OCI-LY1 (cell line): Measurements from ENCODE around the gene TTC33.
A peak's percentile ranks its signal among the peaks of the same experiment; 100 is the strongest.

Source experiments
- H2AFZ ChIP-seq: fragments of 200-600 bp; sonication (generic), shearing (Covaris generic); 2 replicates; pipeline ENCODE4 v1.6.0; 2014; ENCODE audit warnings: antibody characterized with exemption, mild to moderate bottlenecking, low read length
- H3F3A ChIP-seq: fragments of 200-600 bp; sonication (generic), shearing (Covaris generic); 2 replicates; pipeline ENCODE4 v1.6.0; 2014; ENCODE audit warnings: mild to moderate bottlenecking, antibody characterized with exemption, low read length, moderate library complexity; ENCODE audit not compliant: insufficient read depth
- H3K27ac ChIP-seq: fragments of 200-600 bp; sonication (generic); 2 replicates; pipeline ENCODE4 v1.5.1; 2014; ENCODE audit warnings: low read length, mixed run types, mild to moderate bottlenecking, low read depth; ENCODE audit not compliant: poor library complexity, severe bottlenecking
- H3K27me3 ChIP-seq: fragments of 200-600 bp; sonication (generic); 2 replicates; pipeline ENCODE4 v1.6.0; 2014; ENCODE audit warnings: antibody characterized with exemption, mild to moderate bottlenecking, low read length, moderate library complexity; ENCODE audit not compliant: insufficient read depth
- H3K36me3 ChIP-seq: fragments of 200-600 bp; sonication (generic); 2 replicates; pipeline ENCODE4 v1.6.1; 2014; ENCODE audit warnings: mild to moderate bottlenecking, antibody characterized with exemption, low read length, moderate library complexity, mixed read lengths; ENCODE audit not compliant: insufficient read depth
- H3K4me1 ChIP-seq: fragments of 200-600 bp; sonication (generic); 2 replicates; pipeline ENCODE4 v1.5.1; 2014; ENCODE audit warnings: mild to moderate bottlenecking, low read length, moderate library complexity; ENCODE audit not compliant: insufficient read depth, severe bottlenecking
- H3K4me2 ChIP-seq: fragments of 200-600 bp; sonication (generic), shearing (Covaris generic); 2 replicates; pipeline ENCODE4 v1.6.1; 2014; ENCODE audit warnings: low read length
- H3K4me3 ChIP-seq: fragments of 200-600 bp; sonication (generic); 2 replicates; pipeline ENCODE4 v1.5.1; 2014; ENCODE audit warnings: low read length, low read depth, mild to moderate bottlenecking, mixed read lengths; ENCODE audit not compliant: poor library complexity, severe bottlenecking
- H3K79me2 ChIP-seq: fragments of 200-600 bp; shearing (Covaris generic); 2 replicates; pipeline ENCODE4 v1.6.1; 2016; ENCODE audit warnings: mixed run types, low read length, mixed read lengths; ENCODE audit not compliant: insufficient read depth
- H3K9ac ChIP-seq: fragments of 200-600 bp; sonication (generic), shearing (Covaris generic); 2 replicates; pipeline ENCODE4 v1.6.1; 2014; ENCODE audit warnings: mild to moderate bottlenecking, low read length, mixed read lengths
- H3K9me2 ChIP-seq: fragments of 200-600 bp; sonication (generic), shearing (Covaris generic); 2 replicates; pipeline ENCODE4 v1.6.1; 2014; ENCODE audit warnings: low read depth, mild to moderate bottlenecking, low read length, mixed read lengths
- H3K9me3 ChIP-seq: fragments of 200-600 bp; shearing (Covaris generic); 2 replicates; pipeline ENCODE4 v1.6.1; 2014; ENCODE audit warnings: low read length, mixed read lengths
- H4K20me1 ChIP-seq: fragments of 200-600 bp; sonication (generic), shearing (Covaris generic); 2 replicates; pipeline ENCODE4 v1.6.0; 2016; ENCODE audit warnings: mild to moderate bottlenecking, low read length; ENCODE audit not compliant: insufficient read depth
- EZH2 ChIP-seq: fragments of 200-600 bp; sonication (generic), shearing (Covaris generic); IDR thresholded peaks from 2 replicates; pipeline ENCODE4 v1.8.0; 2017; ENCODE audit warnings: borderline replicate concordance, mixed run types, mild to moderate bottlenecking, antibody characterized with exemption, low read length, moderate library complexity, mixed read lengths
- TF ChIP-seq, protein P1 (sequence below): fragments of 200-600 bp; sonication (generic), shearing (Covaris generic); IDR thresholded peaks from 2 replicates; pipeline ENCODE4 v1.5.1; 2017; ENCODE audit warnings: mild to moderate bottlenecking, antibody characterized with exemption, low read length, moderate library complexity, mixed read lengths

Gene TTC33

DNA sequence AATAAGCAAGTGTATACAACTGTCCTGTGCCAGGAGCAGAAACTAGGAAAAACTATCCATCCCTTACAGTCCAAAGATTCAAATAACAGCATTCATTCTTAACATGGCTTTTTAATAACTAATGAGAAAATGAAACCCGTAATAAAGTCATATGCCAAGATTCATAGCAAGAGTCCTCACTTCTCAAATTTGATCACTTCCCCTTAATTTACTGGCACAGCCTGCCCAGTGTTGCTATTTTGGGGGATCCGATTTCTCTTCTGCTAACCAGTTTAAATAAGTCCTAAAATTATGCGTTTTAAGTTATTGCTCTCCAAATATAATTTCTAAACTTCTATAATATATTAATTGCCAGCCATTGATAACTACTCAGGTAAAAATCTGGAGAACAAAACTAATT lies 253.0 kb downstream of the TTC33 start:
- H3K4me1 ChIP-seq, result peaks cover 27% of the 10 kb centered on the region
- no peaks in the 10 kb centered on the region for H3K79me2 ChIP-seq
- H3K27me3 ChIP-seq, result no peaks in the 10 kb centered on the region
- H2AFZ ChIP-seq, result no peak overlapping the region
- no peaks in the 10 kb centered on the region; the same call in 1 of the 2 replicates for H3K9me3 ChIP-seq
- H3K9ac ChIP-seq, result no peak overlapping the region
- H3K4me3 ChIP-seq, result no peak overlapping the region
- no peaks in the 10 kb centered on the region for H3K36me3 ChIP-seq
- TF ChIP-seq EZH2, result no peak
- TF ChIP-seq, protein P1, sequence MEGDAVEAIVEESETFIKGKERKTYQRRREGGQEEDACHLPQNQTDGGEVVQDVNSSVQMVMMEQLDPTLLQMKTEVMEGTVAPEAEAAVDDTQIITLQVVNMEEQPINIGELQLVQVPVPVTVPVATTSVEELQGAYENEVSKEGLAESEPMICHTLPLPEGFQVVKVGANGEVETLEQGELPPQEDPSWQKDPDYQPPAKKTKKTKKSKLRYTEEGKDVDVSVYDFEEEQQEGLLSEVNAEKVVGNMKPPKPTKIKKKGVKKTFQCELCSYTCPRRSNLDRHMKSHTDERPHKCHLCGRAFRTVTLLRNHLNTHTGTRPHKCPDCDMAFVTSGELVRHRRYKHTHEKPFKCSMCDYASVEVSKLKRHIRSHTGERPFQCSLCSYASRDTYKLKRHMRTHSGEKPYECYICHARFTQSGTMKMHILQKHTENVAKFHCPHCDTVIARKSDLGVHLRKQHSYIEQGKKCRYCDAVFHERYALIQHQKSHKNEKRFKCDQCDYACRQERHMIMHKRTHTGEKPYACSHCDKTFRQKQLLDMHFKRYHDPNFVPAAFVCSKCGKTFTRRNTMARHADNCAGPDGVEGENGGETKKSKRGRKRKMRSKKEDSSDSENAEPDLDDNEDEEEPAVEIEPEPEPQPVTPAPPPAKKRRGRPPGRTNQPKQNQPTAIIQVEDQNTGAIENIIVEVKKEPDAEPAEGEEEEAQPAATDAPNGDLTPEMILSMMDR, result no peak
- no peaks in the 10 kb centered on the region for H3K9me2 ChIP-seq
- no peaks in the 10 kb centered on the region for H4K20me1 ChIP-seq
- no peaks in the 10 kb centered on the region for H3F3A ChIP-seq
- no peak overlapping the region for H3K27ac ChIP-seq
- H3K4me2 ChIP-seq, result no peak overlapping the region

DNA sequence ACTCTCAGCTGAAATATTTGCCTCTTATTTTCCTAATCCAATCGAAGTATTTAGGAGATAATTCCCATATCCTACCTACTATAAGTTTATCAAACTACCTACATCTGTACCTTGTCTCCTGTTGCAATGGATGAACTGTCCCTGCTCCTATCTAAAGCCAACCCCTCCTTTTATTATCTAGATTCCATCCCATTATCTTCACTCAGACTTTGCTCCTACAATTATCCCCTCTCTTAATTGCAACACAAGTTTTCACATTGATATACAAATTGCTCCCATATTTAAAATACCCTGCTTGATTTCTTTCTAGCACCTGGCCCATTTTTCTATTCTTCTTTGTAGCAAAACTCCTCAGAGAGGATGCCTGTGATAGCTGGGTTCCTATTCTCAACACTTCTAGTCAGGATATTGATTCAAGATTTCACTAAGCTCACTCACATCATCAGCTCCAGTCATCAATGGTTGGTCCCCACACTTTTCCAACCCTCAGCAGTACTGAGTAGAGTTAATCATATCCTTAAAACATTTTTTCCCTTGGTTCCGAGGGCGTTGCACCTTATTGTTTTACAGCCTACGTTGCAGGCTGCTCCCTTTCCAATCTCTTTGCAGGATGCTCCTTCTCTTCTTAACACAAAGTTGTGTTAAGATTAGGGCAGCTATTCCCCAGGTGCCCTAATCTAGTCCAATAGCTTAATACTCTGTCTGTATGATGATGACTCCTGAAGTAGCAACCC lies 253.9 kb downstream of the TTC33 start:
- no peak for TF ChIP-seq EZH2
- TF ChIP-seq, protein P1, result no peak
- no peak overlapping the region for H3K4me3 ChIP-seq
- no peaks in the 10 kb centered on the region for H3K36me3 ChIP-seq
- H3K9me3 ChIP-seq, result no peaks in the 10 kb centered on the region; the same call in 1 of the 2 replicates
- no peaks in the 10 kb centered on the region for H3K27me3 ChIP-seq
- no peak overlapping the region for H2AFZ ChIP-seq
- no peaks in the 10 kb centered on the region for H3K9me2 ChIP-seq
- no peaks in the 10 kb centered on the region for H3K79me2 ChIP-seq
- no peak overlapping the region for H3K9ac ChIP-seq
- no peak overlapping the region for H3K27ac ChIP-seq
- H4K20me1 ChIP-seq, result no peaks in the 10 kb centered on the region
- H3K4me1 ChIP-seq, result peaks cover 27% of the 10 kb centered on the region
- no peaks in the 10 kb centered on the region for H3F3A ChIP-seq
- H3K4me2 ChIP-seq, result no peak overlapping the region

DNA sequence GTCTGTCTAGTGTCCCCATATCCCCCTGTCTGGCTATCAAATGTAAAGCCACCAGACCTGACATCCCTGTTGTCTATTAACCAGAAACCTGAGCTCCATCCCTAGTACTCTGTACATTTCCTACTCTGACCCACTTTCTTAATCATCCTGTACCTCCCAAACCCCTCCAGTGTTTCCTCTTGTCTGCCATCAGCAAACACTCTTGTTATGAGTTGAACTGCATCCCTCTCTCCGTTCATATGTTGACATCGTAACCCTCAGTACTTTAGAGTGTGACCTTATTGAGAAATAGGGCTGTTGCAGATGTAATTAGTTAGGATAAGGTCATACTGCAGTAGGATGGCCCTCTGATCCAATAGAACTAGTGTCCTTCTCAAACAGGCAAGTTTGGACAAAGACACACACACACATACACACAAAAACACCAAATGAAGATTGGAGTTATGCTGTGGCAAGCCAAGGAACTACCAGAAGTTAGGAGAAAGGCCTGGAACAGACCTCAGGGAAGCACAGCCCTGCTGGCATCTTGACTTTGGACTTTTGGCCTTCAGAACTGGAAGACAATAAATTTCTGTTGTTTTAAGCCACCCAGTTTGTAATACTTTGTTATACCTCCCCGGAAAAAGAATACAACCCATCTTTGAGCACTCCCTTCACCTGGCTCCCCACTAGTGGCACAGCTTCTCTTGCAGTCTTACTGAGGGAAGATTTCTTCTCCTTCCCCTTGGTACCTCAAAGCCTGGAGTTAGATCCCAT lies 256.1 kb downstream of the TTC33 start:
- H3K79me2 ChIP-seq, result no peaks in the 10 kb centered on the region
- no peak overlapping the region for H3K9ac ChIP-seq
- no peaks in the 10 kb centered on the region for H3F3A ChIP-seq
- no peaks in the 10 kb centered on the region for H3K9me2 ChIP-seq
- H2AFZ ChIP-seq, result peak overlapping the region; percentile 76
- no peaks in the 10 kb centered on the region for H4K20me1 ChIP-seq
- TF ChIP-seq EZH2, result no peak
- TF ChIP-seq, protein P1, result no peak
- H3K36me3 ChIP-seq, result no peaks in the 10 kb centered on the region
- H3K27ac ChIP-seq, result no peak overlapping the region
- no peak overlapping the region for H3K4me2 ChIP-seq
- H3K27me3 ChIP-seq, result no peaks in the 10 kb centered on the region
- no peaks in the 10 kb centered on the region for H3K9me3 ChIP-seq
- H3K4me3 ChIP-seq, result no peak overlapping the region
- H3K4me1 ChIP-seq, result peaks cover 27% of the 10 kb centered on the region
